Calu3 (cell line): ENCODE measurements around the gene NR1D1. TPM values are rescaled to one million over a fixed set of nuclear protein-coding genes. Genes with fewer than 3 reads are reported as not detected.

Experiments used
- total RNA-seq: library from RNA; stranded (reverse); gene quantifications from 2 replicates; pipeline ENCODE4 v1.2.3, GENCODE V29; 2022

The NR1D1 gene
- total RNA-seq, 1 experiment from 2014 or later = 36.4 TPM

Other genes starting within 250 kb of the NR1D1 start
- 30.9 and 41.0 TPM in 2 replicates for gene IKZF3, start 236.3 kb downstream of the NR1D1 start, total RNA-seq
- not detected in 2 replicates for gene ZPBP2, start 232.4 kb downstream of the NR1D1 start, total RNA-seq
- gene GSDMB, start 182.0 kb downstream of the NR1D1 start, total RNA-seq = 711 and 1,257 TPM in 2 replicates
- gene ORMDL3, start 173.0 kb downstream of the NR1D1 start, total RNA-seq = 1,738 and 1,968 TPM in 2 replicates
- not detected in 2 replicates for gene LRRC3C, start 172.9 kb downstream of the NR1D1 start, total RNA-seq
- gene GSDMA, start 137.6 kb downstream of the NR1D1 start, total RNA-seq = 0.33 and 1.9 TPM in 2 replicates
- gene PSMD3, start 119.8 kb downstream of the NR1D1 start, total RNA-seq = 2,152 and 2,179 TPM in 2 replicates
- 0.38 TPM in 1 of 2 replicates, not detected in the other for gene CSF3, start 85.1 kb downstream of the NR1D1 start, total RNA-seq
- 679 and 725 TPM in 2 replicates for gene MED24, start 46.2 kb downstream of the NR1D1 start, total RNA-seq
- 107 and 133 TPM in 2 replicates for gene THRA, start 37.6 kb downstream of the NR1D1 start, total RNA-seq
- gene MSL1, start 21.4 kb upstream of the NR1D1 start, total RNA-seq = 505 and 524 TPM in 2 replicates
- gene CASC3, start 39.9 kb upstream of the NR1D1 start, total RNA-seq = 541 and 621 TPM in 2 replicates
- 57.9 and 86.3 TPM in 2 replicates for gene RAPGEFL1, start 76.9 kb upstream of the NR1D1 start, total RNA-seq
- 327 and 376 TPM in 2 replicates for gene WIPF2, start 118.7 kb upstream of the NR1D1 start, total RNA-seq
- gene CDC6, start 187.3 kb upstream of the NR1D1 start, total RNA-seq = 567 and 645 TPM in 2 replicates
- gene RARA, start 208.6 kb upstream of the NR1D1 start, total RNA-seq = 150 and 170 TPM in 2 replicates